PC-9 (cell line): Measurements from ENCODE around the gene UHRF2.

Experiments
- EZH2 ChIP-seq: fragments of 200-600 bp; sonication (generic); IDR thresholded peaks from 2 replicates; pipeline ENCODE4 v1.8.0; 2017; ENCODE audit warnings: antibody characterized with exemption, low read depth
- TF ChIP-seq, protein P1 (sequence below): fragments of 200-600 bp; sonication (generic); conservative IDR thresholded peaks from 2 replicates; pipeline ENCODE4 v1.6.1; 2017; ENCODE audit warnings: mixed run types, antibody characterized with exemption, mild to moderate bottlenecking, moderate library complexity

DNA sequence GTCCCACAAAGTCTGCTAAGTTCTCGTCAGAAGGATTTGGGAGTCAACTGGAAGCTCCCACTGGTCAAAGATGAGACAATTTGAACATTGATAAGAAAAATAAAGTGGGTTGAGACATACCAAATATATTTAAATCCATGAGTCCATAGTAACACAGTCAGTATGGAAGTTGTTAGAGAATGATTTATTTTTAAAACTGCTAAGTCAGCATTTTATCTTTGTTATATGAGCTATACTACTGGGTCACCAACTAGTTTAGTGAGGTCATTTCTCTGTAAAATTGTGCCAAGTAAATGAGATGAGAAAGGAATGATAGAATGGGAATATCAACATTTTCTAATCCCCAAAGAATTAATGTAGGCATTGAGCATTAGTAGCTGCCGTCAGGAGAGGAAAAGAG is 60.2 kb downstream of the UHRF2 start:
- TF ChIP-seq, protein P1, sequence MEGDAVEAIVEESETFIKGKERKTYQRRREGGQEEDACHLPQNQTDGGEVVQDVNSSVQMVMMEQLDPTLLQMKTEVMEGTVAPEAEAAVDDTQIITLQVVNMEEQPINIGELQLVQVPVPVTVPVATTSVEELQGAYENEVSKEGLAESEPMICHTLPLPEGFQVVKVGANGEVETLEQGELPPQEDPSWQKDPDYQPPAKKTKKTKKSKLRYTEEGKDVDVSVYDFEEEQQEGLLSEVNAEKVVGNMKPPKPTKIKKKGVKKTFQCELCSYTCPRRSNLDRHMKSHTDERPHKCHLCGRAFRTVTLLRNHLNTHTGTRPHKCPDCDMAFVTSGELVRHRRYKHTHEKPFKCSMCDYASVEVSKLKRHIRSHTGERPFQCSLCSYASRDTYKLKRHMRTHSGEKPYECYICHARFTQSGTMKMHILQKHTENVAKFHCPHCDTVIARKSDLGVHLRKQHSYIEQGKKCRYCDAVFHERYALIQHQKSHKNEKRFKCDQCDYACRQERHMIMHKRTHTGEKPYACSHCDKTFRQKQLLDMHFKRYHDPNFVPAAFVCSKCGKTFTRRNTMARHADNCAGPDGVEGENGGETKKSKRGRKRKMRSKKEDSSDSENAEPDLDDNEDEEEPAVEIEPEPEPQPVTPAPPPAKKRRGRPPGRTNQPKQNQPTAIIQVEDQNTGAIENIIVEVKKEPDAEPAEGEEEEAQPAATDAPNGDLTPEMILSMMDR: no peak
- TF ChIP-seq EZH2: no peak
